Fibroblast of pulmonary artery (primary cell): Measurements from ENCODE around the gene TMCO5A.
A peak's percentile ranks its signal among the peaks of the same experiment; 100 is the strongest.

Source experiments
- DNase-seq: peaks from one replicate; pipeline ENCODE4 v3.0.0-alpha.2; 2010; ENCODE audit warnings: low read depth
- H3K4me3 ChIP-seq: replicated peaks from 2 replicates; pipeline ENCODE4 v1.5.1; 2011; ENCODE audit warnings: low read depth, mild to moderate bottlenecking, control low read depth, low read length, moderate library complexity
- TF ChIP-seq, protein P1 (sequence below): IDR thresholded peaks from 2 replicates; pipeline ENCODE4 v1.5.1; 2011; ENCODE audit warnings: mild to moderate bottlenecking, control low read depth, low read length, inconsistent platforms; ENCODE audit errors: missing control alignments

TMCO5A gene

DNA sequence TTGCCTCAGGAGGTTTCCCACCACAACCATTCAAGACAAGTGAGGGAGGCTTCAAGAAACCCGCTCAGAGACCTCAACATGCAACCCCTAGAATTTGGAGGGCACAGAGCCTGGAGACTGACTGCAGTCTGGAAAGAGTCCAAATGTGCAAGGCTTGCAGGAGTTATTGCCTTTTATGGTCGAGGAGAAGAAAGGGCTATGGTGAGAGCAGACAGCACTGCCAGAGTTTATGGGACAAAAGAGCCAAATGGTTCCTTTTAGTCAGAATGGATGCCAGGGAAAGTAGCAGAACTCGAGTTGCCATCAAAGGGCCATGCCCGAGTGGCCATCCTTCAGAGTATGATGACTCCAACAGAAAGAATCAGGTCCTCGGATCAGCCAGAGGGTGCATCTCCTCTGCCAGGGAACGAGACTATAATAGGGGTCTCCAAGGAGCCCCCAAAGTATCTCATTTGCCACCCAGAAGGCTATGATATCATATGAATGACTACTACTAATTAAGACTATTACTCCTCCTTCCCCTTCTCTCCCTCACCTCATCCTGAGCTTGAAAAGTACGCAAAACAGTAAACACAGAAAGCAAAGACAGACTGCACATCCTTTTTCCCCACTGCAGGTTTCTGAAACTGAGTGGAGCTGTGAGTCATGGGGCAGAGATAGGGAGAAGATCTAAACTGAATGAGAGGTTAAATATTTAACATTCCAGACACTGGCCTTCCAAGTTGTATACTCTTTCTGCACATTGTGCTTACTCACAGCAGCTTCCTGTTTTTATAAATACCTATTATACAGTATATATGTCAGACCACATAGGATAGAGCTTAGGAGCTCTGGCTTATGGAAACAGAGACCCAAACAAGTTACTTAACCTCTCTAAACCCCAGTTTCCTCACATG lies 33.9 kb upstream of the TMCO5A start:
- peak; percentile 79 for DNase-seq
- TF ChIP-seq, protein P1, sequence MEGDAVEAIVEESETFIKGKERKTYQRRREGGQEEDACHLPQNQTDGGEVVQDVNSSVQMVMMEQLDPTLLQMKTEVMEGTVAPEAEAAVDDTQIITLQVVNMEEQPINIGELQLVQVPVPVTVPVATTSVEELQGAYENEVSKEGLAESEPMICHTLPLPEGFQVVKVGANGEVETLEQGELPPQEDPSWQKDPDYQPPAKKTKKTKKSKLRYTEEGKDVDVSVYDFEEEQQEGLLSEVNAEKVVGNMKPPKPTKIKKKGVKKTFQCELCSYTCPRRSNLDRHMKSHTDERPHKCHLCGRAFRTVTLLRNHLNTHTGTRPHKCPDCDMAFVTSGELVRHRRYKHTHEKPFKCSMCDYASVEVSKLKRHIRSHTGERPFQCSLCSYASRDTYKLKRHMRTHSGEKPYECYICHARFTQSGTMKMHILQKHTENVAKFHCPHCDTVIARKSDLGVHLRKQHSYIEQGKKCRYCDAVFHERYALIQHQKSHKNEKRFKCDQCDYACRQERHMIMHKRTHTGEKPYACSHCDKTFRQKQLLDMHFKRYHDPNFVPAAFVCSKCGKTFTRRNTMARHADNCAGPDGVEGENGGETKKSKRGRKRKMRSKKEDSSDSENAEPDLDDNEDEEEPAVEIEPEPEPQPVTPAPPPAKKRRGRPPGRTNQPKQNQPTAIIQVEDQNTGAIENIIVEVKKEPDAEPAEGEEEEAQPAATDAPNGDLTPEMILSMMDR: no peak
- H3K4me3 ChIP-seq: no peak overlapping the region

DNA sequence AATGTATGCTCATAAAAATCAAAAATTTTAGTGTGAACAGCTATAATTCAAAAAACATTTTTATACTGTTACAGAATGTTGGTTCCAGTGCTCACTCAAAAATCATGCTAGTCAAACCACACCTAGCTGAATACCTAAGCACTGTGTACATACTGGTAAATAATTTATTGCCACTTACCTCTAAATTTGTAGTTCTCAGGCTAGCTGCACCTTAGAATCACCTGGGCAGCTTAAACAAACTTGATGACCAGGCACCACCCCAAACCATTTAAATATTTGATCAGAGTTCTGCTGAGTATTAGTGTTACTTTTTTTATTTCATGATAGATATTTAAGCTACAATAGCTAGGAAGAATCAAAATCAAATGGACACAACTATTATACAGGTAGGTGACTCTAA lies 32.3 kb upstream of the TMCO5A start:
- DNase-seq: no peak
- H3K4me3 ChIP-seq: no peak overlapping the region
- TF ChIP-seq, protein P1: no peak

DNA sequence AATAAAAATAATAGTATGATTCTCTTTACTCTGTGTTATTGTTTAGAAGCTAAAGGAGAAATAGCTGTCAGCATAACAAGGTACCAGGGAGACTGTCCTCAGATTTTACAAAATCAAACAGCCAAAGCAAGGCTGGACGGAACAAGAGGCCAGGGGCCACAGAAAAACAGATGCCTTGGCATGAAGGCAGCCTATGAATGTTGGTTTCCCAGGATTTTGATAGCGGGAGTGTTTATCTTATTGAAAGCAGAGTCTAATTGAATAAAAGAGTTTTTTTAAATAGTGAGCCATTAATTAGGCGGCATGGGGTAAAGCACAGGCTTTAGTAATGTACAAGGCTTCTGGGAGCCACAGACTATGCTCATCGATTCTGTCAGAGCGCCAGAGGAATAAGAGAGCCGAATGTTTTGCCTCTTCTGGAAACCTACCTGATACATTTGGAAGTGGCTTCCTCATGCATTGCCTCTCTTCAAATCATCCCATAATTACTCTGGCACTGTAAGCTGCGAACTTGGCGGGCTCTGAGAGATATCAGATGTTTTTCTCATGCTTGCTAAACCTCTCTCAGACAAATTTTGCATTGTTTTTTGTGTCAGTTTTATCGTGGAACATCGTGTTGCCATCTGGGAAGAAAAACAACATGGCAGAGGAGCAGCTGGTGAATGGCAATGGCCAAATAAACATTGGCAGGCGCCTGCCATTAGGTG lies 30.4 kb upstream of the TMCO5A start:
- H3K4me3 ChIP-seq: no peak overlapping the region
- TF ChIP-seq, protein P1: no peak
- DNase-seq: no peak

DNA sequence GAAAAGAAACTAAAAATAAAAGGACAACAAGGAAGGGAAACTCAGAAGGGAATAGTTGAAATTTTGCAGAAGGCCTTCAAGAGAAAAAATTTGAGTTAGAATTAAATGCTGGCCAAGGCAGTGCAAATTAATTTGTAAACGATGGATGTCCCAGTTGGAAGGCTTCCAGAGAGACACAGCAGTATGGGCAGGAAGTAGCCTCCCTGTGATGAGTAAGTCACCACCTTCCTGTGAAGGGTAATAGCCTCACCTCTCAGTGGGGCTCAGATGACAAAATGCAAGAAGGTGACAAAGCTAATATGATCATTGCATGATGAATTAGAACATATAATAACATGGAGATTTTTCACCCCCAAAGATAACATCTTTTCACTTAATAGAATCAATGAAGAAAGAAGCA lies 27.3 kb upstream of the TMCO5A start:
- TF ChIP-seq, protein P1: no peak
- no peak overlapping the region for H3K4me3 ChIP-seq
- DNase-seq: peak; percentile 39

DNA sequence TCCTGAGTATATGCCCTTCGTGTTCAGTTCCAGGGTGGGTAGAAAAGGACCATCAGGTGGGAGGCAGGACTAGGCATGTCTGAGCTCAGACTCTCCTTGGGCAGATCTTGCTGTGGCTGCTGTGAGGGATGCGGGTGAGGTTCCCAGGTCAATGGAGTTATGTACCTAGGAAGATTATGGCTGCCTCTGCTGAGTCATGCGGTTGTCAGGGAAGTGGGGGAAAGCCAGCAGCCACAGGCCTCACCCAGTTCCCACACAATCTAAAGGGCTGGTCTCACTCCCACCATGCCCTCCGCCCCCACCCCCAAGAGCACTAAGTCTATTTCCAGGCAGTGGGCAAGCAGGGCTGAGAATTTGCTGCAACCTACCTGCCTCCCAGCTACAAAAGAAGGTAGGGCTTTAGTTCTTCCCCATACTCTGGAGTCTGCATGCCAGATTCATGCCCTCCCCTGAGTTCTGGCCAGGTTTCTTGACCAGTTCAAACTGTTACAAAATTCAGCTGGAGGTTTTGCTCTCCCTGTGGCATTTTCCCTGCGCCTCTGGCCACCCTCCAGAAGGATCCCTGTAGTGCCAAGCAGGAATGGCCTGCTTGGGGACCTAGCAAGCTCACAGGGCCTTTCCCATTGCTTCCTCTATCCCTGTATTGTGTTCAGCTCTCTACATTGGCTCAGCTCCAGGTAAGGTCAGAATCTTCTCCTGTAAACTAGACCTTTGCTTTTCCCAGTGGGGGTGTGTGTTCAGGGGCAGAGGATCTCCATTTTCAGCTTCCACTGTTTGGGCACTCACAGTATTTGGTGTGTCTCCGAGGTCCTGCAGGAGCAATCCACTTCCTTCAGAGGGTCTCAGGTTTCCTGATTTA lies 12.7 kb upstream of the TMCO5A start:
- TF ChIP-seq, protein P1: no peak
- H3K4me3 ChIP-seq: no peak overlapping the region
- DNase-seq: peak; percentile 14

DNA sequence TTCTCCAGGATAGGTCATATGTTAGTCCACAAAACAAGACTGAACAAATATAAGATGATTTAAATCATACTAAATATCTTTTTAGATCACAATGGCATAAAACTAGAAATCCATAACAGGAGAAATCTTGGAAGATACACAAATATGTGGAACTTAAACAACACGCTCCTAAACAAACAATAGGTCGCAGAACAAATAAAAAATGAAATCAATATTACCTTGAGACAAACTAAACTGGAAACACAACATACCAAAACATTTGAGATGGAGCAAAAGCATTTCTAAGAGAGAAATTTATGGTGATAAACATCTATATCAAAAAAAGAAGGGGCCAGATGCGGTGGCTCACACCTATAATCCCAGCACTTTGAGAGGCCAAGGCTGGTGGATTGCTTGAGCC lies 8.3 kb upstream of the TMCO5A start:
- TF ChIP-seq, protein P1: no peak
- no peak overlapping the region for H3K4me3 ChIP-seq
- no peak for DNase-seq
